GM13976 (cell line): ENCODE data around the gene PPP1R9A.

Experiments used
- DNase-seq: peaks from one replicate; pipeline ENCODE4 v3.0.0; 2012; ENCODE audit warnings: low spot score
- in situ Hi-C: fragments of 300-500 bp; cut with MboI; formaldehyde crosslinking; loops from one replicate; pipeline ENCODE4 v1.12.0; 2022; ENCODE audit warnings: low sequenced_read_pairs, mixed read lengths, inconsistent platforms; ENCODE audit not compliant: unreplicated experiment
- TF ChIP-seq, protein P1 (sequence below): IDR thresholded peaks from 2 replicates; pipeline ENCODE4 v1.5.1; 2012; ENCODE audit warnings: borderline replicate concordance, mild to moderate bottlenecking; ENCODE audit not compliant: insufficient read depth; ENCODE audit errors: extremely low read depth, missing control alignments, control extremely low read depth

The PPP1R9A gene

DNA sequence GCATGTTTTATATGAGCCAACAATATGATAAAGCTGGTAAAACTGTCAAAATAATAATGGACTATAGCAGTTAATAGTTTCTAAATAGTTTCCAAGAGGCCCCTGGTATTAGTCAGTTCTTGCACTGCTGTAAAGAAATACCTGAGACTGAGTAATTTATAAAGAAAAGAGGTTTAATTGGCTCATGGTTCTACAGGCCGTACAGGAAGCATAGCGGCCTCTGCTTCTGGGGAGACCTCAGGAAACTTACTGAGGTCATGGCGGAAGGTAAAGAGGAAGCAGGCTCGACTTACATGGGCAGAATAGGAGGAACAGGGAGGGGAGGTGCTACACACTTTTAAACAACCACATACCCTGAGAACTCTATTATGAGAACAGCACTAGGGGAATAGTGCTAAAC lies 104.6 kb downstream of the PPP1R9A start:
- TF ChIP-seq, protein P1, sequence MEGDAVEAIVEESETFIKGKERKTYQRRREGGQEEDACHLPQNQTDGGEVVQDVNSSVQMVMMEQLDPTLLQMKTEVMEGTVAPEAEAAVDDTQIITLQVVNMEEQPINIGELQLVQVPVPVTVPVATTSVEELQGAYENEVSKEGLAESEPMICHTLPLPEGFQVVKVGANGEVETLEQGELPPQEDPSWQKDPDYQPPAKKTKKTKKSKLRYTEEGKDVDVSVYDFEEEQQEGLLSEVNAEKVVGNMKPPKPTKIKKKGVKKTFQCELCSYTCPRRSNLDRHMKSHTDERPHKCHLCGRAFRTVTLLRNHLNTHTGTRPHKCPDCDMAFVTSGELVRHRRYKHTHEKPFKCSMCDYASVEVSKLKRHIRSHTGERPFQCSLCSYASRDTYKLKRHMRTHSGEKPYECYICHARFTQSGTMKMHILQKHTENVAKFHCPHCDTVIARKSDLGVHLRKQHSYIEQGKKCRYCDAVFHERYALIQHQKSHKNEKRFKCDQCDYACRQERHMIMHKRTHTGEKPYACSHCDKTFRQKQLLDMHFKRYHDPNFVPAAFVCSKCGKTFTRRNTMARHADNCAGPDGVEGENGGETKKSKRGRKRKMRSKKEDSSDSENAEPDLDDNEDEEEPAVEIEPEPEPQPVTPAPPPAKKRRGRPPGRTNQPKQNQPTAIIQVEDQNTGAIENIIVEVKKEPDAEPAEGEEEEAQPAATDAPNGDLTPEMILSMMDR: no peak
- DNase-seq: no peak
- in situ Hi-C loops: no loop called here

DNA sequence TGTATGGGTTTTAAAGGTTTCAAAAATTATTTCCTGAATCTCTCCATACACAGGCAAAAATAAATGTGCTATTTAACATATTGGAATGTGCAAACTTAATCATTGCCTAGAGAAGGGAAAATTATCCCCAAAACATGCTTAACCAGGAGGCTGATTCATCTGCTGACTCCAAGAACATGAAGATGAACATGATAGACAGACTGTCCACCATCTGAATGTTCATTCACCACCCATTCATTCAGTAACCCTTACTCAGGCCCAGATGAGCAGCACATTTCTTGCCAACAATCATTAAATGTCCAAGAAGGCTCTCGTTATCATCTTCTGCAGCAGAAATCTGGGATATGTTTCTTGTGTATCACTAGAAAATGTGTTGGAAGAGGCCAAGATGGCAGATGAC lies 110.6 kb downstream of the PPP1R9A start:
- in situ Hi-C loops: no loop called here
- no peak for DNase-seq
- TF ChIP-seq, protein P1: no peak

DNA sequence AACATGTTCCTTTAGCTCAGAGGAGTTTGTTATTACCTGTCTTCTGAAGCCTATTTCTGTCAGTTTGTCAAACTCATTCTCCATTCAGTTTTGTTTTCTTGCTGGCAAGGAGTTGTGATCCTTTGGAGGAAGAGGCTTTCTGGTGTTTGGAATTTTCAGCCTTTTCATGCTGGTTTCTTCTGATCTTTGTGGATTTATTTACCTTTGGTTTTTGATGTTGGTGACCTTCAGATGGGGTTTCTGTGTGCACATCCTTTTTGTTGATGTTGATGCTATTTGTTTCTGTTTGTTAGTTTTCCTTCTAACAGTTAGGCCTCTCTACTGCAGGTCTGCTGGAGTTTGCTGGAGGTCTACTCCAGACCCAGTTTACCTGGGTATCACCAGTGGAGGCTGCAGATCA lies 118.6 kb downstream of the PPP1R9A start:
- in situ Hi-C loops: no loop called here
- no peak for DNase-seq
- TF ChIP-seq, protein P1: no peak

DNA sequence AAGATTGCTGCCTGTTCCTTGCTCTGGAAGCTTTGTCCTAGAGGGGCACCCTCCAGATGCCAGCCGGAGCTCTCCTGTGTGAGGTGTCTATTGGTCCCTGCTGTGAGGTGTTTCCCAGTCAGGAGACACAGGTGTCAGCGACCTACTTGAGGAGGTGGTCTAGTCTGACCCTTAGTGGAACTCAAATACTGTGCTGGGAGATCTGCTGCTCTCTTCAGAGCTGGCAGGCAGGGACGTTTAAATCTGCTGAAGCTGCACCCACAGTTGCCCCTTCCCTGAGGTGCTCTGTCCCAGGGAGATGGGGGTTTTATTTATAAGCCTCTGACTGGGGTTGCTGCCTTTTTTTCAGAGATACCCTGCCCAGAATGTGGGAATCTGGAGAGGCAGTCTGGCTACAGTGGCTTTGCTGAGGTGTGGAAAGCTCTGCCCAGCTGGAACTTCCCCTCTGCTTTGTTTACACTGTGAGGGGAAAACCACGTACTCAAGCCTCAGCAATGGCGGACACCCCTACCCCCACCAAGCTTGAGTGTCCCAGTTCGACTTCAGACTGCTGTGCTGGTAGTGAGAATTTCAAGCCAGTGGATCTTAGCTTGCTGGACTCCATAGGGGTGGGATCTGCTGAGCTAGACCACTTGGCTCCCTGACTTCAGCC lies 119.2 kb downstream of the PPP1R9A start:
- TF ChIP-seq, protein P1: no peak
- in situ Hi-C loops: no loop called here
- no peak for DNase-seq

DNA sequence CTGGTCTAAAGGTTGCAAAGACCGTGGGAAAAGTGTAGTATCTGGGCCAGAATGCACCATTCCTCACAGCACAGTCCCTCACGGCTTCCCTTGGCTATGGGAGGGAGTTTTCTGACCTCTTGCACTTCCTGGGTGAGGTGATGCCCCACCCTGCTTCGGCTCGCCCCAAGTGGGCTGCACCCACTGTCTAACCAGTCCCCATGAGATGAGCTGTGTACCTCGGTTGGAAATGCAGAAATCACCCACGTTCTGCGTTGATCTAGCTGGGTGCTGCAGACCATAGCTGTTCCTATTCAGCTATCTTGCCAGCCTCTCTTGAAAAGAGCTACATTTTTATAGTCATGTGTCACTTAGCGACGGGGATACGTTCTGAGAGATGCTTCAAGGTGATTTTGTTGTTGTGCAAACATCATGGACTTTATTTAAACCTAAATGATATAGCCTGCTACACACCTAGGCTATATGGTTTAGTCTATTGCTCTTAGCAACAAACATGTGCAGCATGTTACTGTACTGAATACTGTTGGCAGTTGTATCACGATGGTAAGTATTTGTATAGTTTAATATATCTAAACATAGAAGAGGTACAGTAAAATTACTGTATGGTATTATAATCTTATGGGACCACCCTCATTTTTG lies 120.0 kb downstream of the PPP1R9A start:
- TF ChIP-seq, protein P1: no peak
- in situ Hi-C loops: no loop called here
- DNase-seq: no peak

DNA sequence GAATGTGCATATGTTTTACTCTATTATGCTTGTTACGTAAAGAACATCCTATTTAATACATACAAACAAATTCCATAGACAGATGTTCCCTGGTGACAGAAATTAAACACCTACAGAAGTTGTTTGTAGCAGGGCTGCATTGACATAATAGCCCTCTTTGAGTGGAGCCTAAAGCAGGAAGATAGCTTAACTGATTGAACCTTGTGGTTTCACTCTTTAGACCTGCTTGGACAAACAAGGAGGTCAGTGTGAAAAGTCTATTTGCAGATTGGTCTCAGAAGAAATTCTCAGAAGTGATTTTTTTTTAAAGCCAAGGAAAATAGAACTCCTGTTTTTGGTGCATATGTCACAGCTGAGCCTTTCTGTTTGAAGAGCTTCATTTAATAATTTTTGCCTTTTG lies 121.3 kb downstream of the PPP1R9A start:
- in situ Hi-C loops: no loop called here
- TF ChIP-seq, protein P1: no peak
- no peak for DNase-seq

DNA sequence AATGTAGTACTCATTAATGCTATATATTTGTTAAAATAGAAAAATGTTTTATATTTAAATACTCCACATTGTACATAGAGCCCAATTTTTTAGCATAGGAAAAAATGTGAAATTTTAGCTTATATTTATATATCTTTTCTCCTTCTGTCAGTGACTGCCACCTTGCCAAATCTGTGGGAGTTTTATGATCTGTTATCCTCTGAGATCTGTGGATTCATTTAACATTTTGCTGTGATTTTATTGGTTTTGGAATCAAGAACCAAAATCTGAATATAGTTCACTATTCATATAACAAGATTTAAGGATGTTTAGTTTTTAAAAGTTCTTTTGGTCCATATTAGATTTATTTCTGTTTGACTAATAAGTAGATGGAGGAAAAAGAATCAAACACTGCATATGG lies 127.9 kb downstream of the PPP1R9A start:
- no peak for DNase-seq
- in situ Hi-C loops: no loop called here
- TF ChIP-seq, protein P1: no peak
